ENCODE data around the gene BEX3. TPM values are rescaled to one million over a fixed set of nuclear protein-coding genes. Genes with fewer than 3 reads are reported as not detected.
A peak's percentile ranks its signal among the peaks of the same experiment; 100 is the strongest.
"Not testable (repeated sequence)": the region's sequence is repeated elsewhere in the genome, so short reads cannot be mapped to it uniquely, and the experiment has no call there.

The BEX3 gene
- 7.0 TPM for polyA plus RNA-seq

GRCh38 chrX:103376118-103376978 lies at the start of gene BEX3:
Gene BEX3, plus strand, starts transcription at chrX:103376538. Its CDS starts 984 bp downstream, at chrX:103377522.
- H3K4me1 Mint-ChIP-seq: peaks cover 2 to 4% (median 2%) of the 10 kb centered on the region in 3 donors
- peaks cover 2% of the 10 kb centered on the region for H3K36me3 Mint-ChIP-seq
- no peak within 1 kb of the TSS for H3K27ac Mint-ChIP-seq
- no peaks in the 10 kb centered on the region for H3K9me3 Mint-ChIP-seq
- H3K27me3 Mint-ChIP-seq: peaks cover 5% of the 10 kb centered on the region
- H3K4me3 Mint-ChIP-seq: peak within 1 kb of the TSS; percentile 72 to 87 (median 80)

GRCh38 chrX:103329991-103330390 lies 46.3 kb upstream of the BEX3 start, which contains the start of gene TCEAL7:
Gene TCEAL7, plus strand, starts transcription at chrX:103330239. Its CDS starts 1,165 bp downstream, at chrX:103331404.
- Mint-ChIP-seq H3K27ac (peak within 1 kb of the TSS in 1 of 3 donors; percentile 52), H3K9me3 (no peaks in the 10 kb centered on the region), H3K4me3 (no peak within 1 kb of the TSS), H3K27me3 (peaks cover 22% of the 10 kb centered on the region), H3K36me3 (no peaks in the 10 kb centered on the region), H3K4me1 (no peaks in the 10 kb centered on the region)

GRCh38 chrX:103330681-103331288 lies 45.6 kb upstream of the BEX3 start:
- Mint-ChIP-seq H3K9me3 (no peaks in the 10 kb centered on the region), H3K4me1 (no peaks in the 10 kb centered on the region), H3K36me3 (no peaks in the 10 kb centered on the region), H3K4me3 (no peak overlapping the region), H3K27ac (peak overlapping the region in 1 of 3 donors; percentile 52), H3K27me3 (peaks cover 22% of the 10 kb centered on the region)

- no peaks in the 10 kb centered on the region for H3K36me3 Mint-ChIP-seq
- no peak overlapping the region for H3K4me3 Mint-ChIP-seq
- no peak overlapping the region for H3K27ac Mint-ChIP-seq
- peaks cover 3% of the 10 kb centered on the region for H3K27me3 Mint-ChIP-seq
- peaks cover 0 to 3% (median 0%) of the 10 kb centered on the region in 3 donors for H3K4me1 Mint-ChIP-seq
- no peaks in the 10 kb centered on the region for H3K9me3 Mint-ChIP-seq
Measured at GRCh38 chrX:103338663-103339062, 37.7 kb upstream of the BEX3 start.

GRCh38 chrX:103343105-103343504 lies 33.2 kb upstream of the BEX3 start:
- H3K4me3 Mint-ChIP-seq: no peak overlapping the region
- peaks cover 3% of the 10 kb centered on the region for H3K36me3 Mint-ChIP-seq
- H3K27me3 Mint-ChIP-seq: peaks cover 5% of the 10 kb centered on the region
- H3K27ac Mint-ChIP-seq: no peak overlapping the region
- H3K9me3 Mint-ChIP-seq: no peaks in the 10 kb centered on the region
- peaks cover 0 to 3% (median 0%) of the 10 kb centered on the region in 3 donors for H3K4me1 Mint-ChIP-seq

GRCh38 chrX:103344606-103345005 lies 31.7 kb upstream of the BEX3 start:
- peaks cover 3% of the 10 kb centered on the region for H3K36me3 Mint-ChIP-seq
- no peaks in the 10 kb centered on the region for H3K9me3 Mint-ChIP-seq
- H3K27me3 Mint-ChIP-seq: peaks cover 10% of the 10 kb centered on the region
- no peak overlapping the region for H3K27ac Mint-ChIP-seq
- no peak overlapping the region for H3K4me3 Mint-ChIP-seq
- peaks cover 0 to 3% (median 0%) of the 10 kb centered on the region in 3 donors for H3K4me1 Mint-ChIP-seq

- no peak overlapping the region for H3K27ac Mint-ChIP-seq
- H3K9me3 Mint-ChIP-seq: no peaks in the 10 kb centered on the region
- H3K27me3 Mint-ChIP-seq: peaks cover 10% of the 10 kb centered on the region
- H3K4me3 Mint-ChIP-seq: peak overlapping the region in 1 of 4 donors; percentile 44
- H3K36me3 Mint-ChIP-seq: peaks cover 3% of the 10 kb centered on the region
- peaks cover 0 to 3% (median 0%) of the 10 kb centered on the region in 3 donors for H3K4me1 Mint-ChIP-seq
Measured at GRCh38 chrX:103347682-103348397, 28.5 kb upstream of the BEX3 start.

GRCh38 chrX:103356130-103356798 lies 20.1 kb upstream of the BEX3 start, which contains the start of gene TCEAL9:
Gene TCEAL9, plus strand, starts transcription at chrX:103356506. Its CDS starts 1,179 bp downstream, at chrX:103357685.
- H3K4me1 Mint-ChIP-seq: peaks cover 0 to 5% (median 0%) of the 10 kb centered on the region in 3 donors
- peaks cover 5% of the 10 kb centered on the region for H3K27me3 Mint-ChIP-seq
- H3K27ac Mint-ChIP-seq: no peak within 1 kb of the TSS
- no peaks in the 10 kb centered on the region for H3K9me3 Mint-ChIP-seq
- no peaks in the 10 kb centered on the region for H3K36me3 Mint-ChIP-seq
- peak within 1 kb of the TSS; percentile 69 to 91 (median 86) for H3K4me3 Mint-ChIP-seq

GRCh38 chrX:103356858-103357257 lies 19.5 kb upstream of the BEX3 start:
- Mint-ChIP-seq H3K36me3 (no peaks in the 10 kb centered on the region), H3K27ac (no peak overlapping the region), H3K9me3 (no peaks in the 10 kb centered on the region), H3K4me1 (peaks cover 0 to 5% (median 0%) of the 10 kb centered on the region in 3 donors), H3K27me3 (peaks cover 5% of the 10 kb centered on the region), H3K4me3 (peak overlapping the region; percentile 69 to 91 (median 86))

- peaks cover 0 to 5% (median 0%) of the 10 kb centered on the region in 3 donors for H3K4me1 Mint-ChIP-seq
- H3K4me3 Mint-ChIP-seq: no peak overlapping the region
- H3K27me3 Mint-ChIP-seq: peaks cover 5% of the 10 kb centered on the region
Measured at GRCh38 chrX:103357871-103358270, 18.5 kb upstream of the BEX3 start.

GRCh38 chrX:103359605-103360004 lies 16.7 kb upstream of the BEX3 start:
- H3K27me3 Mint-ChIP-seq, H3K36me3 Mint-ChIP-seq, H3K27ac Mint-ChIP-seq, H3K4me3 Mint-ChIP-seq, H3K9me3 Mint-ChIP-seq, H3K4me1 Mint-ChIP-seq: not testable (repeated sequence)

More at GRCh38 chrX:103357871-103358270, 18.5 kb upstream of the BEX3 start:
- Mint-ChIP-seq H3K36me3 (no peaks in the 10 kb centered on the region), H3K27ac (no peak overlapping the region), H3K9me3 (no peaks in the 10 kb centered on the region)

- H3K4me3 Mint-ChIP-seq: no peak overlapping the region
- H3K9me3 Mint-ChIP-seq: no peaks in the 10 kb centered on the region
- no peak overlapping the region for H3K27ac Mint-ChIP-seq
- peaks cover 5% of the 10 kb centered on the region for H3K27me3 Mint-ChIP-seq
- H3K4me1 Mint-ChIP-seq: peaks cover 0 to 7% (median 0%) of the 10 kb centered on the region in 3 donors
- no peaks in the 10 kb centered on the region for H3K36me3 Mint-ChIP-seq
Measured at GRCh38 chrX:103360092-103360491, 16.2 kb upstream of the BEX3 start.

- Mint-ChIP-seq H3K4me3 (no peak overlapping the region), H3K4me1 (peaks cover 0 to 4% (median 0%) of the 10 kb centered on the region in 3 donors), H3K27me3 (peaks cover 4% of the 10 kb centered on the region), H3K36me3 (no peaks in the 10 kb centered on the region), H3K27ac (no peak overlapping the region), H3K9me3 (no peaks in the 10 kb centered on the region)
Measured at GRCh38 chrX:103360916-103361315, 15.4 kb upstream of the BEX3 start.

GRCh38 chrX:103361798-103362197 lies 14.5 kb upstream of the BEX3 start:
- Mint-ChIP-seq H3K27ac (no peak overlapping the region), H3K4me1 (peaks cover 0 to 4% (median 0%) of the 10 kb centered on the region in 3 donors), H3K9me3 (no peaks in the 10 kb centered on the region), H3K36me3 (no peaks in the 10 kb centered on the region), H3K27me3 (no peaks in the 10 kb centered on the region), H3K4me3 (no peak overlapping the region)
